BE2C (cell line): ENCODE measurements around the gene MARCO.

Experiments used
- DNase-seq: peaks from one replicate; pipeline ENCODE4 v3.0.0-alpha.2; 2020
- H3K27me3 ChIP-seq: fragments of 250-450 bp; sonication (Bioruptor Pico); 2 replicates; pipeline ENCODE4 v1.5.1; 2020; ENCODE audit warnings: mild to moderate bottlenecking
- H3K36me3 ChIP-seq: fragments of 250-450 bp; sonication (Bioruptor Pico); 2 replicates; pipeline ENCODE4 v1.5.1; 2020; ENCODE audit warnings: mild to moderate bottlenecking
- H3K4me1 ChIP-seq: fragments of 250-450 bp; sonication (Bioruptor Pico); 2 replicates; pipeline ENCODE4 v1.5.1; 2020
- H3K4me3 ChIP-seq: 2 replicates; pipeline ENCODE4 v1.5.1; 2011; ENCODE audit warnings: low read depth, low read length
- H3K9me3 ChIP-seq: fragments of 250-450 bp; sonication (Bioruptor Pico); 2 replicates; pipeline ENCODE4 v1.5.1; 2020
- CTCF ChIP-seq: IDR thresholded peaks from 2 replicates; pipeline ENCODE4 v1.5.1; 2012; ENCODE audit warnings: mild to moderate bottlenecking, low read depth, low read length

The MARCO gene

GRCh38 chr2:118905206-118905605 lies 36.8 kb upstream of the MARCO start:
- no peaks in the 10 kb centered on the region for H3K9me3 ChIP-seq
- TF ChIP-seq CTCF = no peak

GRCh38 chr2:118906186-118906585 lies 35.8 kb upstream of the MARCO start:
- no peak for TF ChIP-seq CTCF
- Histone ChIP-seq H3K9me3 (no peaks in the 10 kb centered on the region), H3K4me3 (no peak overlapping the region), H3K36me3 (no peaks in the 10 kb centered on the region), H3K4me1 (no peaks in the 10 kb centered on the region), H3K27me3 (no peaks in the 10 kb centered on the region)
- no peak for DNase-seq

More at GRCh38 chr2:118905206-118905605, 36.8 kb upstream of the MARCO start:
- Histone ChIP-seq H3K36me3 (no peaks in the 10 kb centered on the region), H3K4me1 (no peaks in the 10 kb centered on the region), H3K27me3 (no peaks in the 10 kb centered on the region), H3K4me3 (no peak overlapping the region)
- no peak for DNase-seq

GRCh38 chr2:118907759-118908158 lies 34.2 kb upstream of the MARCO start:
- no peak for DNase-seq
- Histone ChIP-seq H3K4me3 (no peak overlapping the region), H3K4me1 (no peaks in the 10 kb centered on the region), H3K27me3 (no peaks in the 10 kb centered on the region), H3K36me3 (no peaks in the 10 kb centered on the region), H3K9me3 (no peaks in the 10 kb centered on the region)
- no peak for TF ChIP-seq CTCF

- no peak overlapping the region for H3K4me3 ChIP-seq
- H3K27me3 ChIP-seq = no peaks in the 10 kb centered on the region
- TF ChIP-seq CTCF = no peak
- H3K9me3 ChIP-seq = no peaks in the 10 kb centered on the region
- H3K4me1 ChIP-seq = no peaks in the 10 kb centered on the region
- no peaks in the 10 kb centered on the region for H3K36me3 ChIP-seq
- DNase-seq = no peak
Observed at GRCh38 chr2:118909191-118909590, 32.8 kb upstream of the MARCO start.

GRCh38 chr2:118911166-118911856 lies 30.7 kb upstream of the MARCO start:
- DNase-seq = no peak
- no peak for TF ChIP-seq CTCF
- H3K27me3 ChIP-seq = no peaks in the 10 kb centered on the region
- H3K4me3 ChIP-seq = no peak overlapping the region
- H3K36me3 ChIP-seq = no peaks in the 10 kb centered on the region
- no peaks in the 10 kb centered on the region for H3K4me1 ChIP-seq
- no peaks in the 10 kb centered on the region for H3K9me3 ChIP-seq

GRCh38 chr2:118911936-118912335 lies 30.1 kb upstream of the MARCO start:
- TF ChIP-seq CTCF = no peak
- Histone ChIP-seq H3K4me3 (no peak overlapping the region), H3K36me3 (no peaks in the 10 kb centered on the region), H3K27me3 (no peaks in the 10 kb centered on the region), H3K4me1 (no peaks in the 10 kb centered on the region), H3K9me3 (no peaks in the 10 kb centered on the region)
- no peak for DNase-seq
